Putamen (tissue), 1 donor: Measurements from ENCODE around the gene FAM222A.
A peak's percentile ranks its signal among the peaks of the same experiment; 100 is the strongest.

Experiments used
- DNase-seq: peaks from one replicate; pipeline ENCODE4 v3.0.0-alpha.2; 2016; ENCODE audit warnings: low spot score

FAM222A gene

GRCh38 chr12:109802828-109803227, 89.2 kb downstream of the FAM222A start:
- DNase-seq, result no peak

- no peak for DNase-seq
Measured at GRCh38 chr12:109803678-109804077, 90.1 kb downstream of the FAM222A start.

GRCh38 chr12:109804820-109805761, 91.5 kb downstream of the FAM222A start:
- peak; percentile 55 for DNase-seq

GRCh38 chr12:109807954-109808643, 94.5 kb downstream of the FAM222A start:
- DNase-seq, result no peak

- no peak for DNase-seq
Measured at GRCh38 chr12:109808876-109809646, 95.4 kb downstream of the FAM222A start.

GRCh38 chr12:109810954-109811623, 97.5 kb downstream of the FAM222A start:
- no peak for DNase-seq

- DNase-seq, result no peak
Measured at GRCh38 chr12:109811624-109811995, 98.0 kb downstream of the FAM222A start.

- DNase-seq, result no peak
Measured at GRCh38 chr12:109813810-109814416, 100.3 kb downstream of the FAM222A start.

- no peak for DNase-seq
Measured at GRCh38 chr12:109814600-109815150, 101.0 kb downstream of the FAM222A start.

GRCh38 chr12:109815225-109815624, 101.6 kb downstream of the FAM222A start:
- DNase-seq, result no peak

- DNase-seq, result no peak
Measured at GRCh38 chr12:109815757-109816617, 102.4 kb downstream of the FAM222A start.

- DNase-seq, result no peak
Measured at GRCh38 chr12:109816870-109817269, 103.2 kb downstream of the FAM222A start.

- no peak for DNase-seq
Measured at GRCh38 chr12:109817627-109818231, 104.1 kb downstream of the FAM222A start.

- DNase-seq, result no peak
Measured at GRCh38 chr12:109818253-109818652, 104.6 kb downstream of the FAM222A start.

GRCh38 chr12:109818905-109819500, 105.4 kb downstream of the FAM222A start:
- DNase-seq, result no peak
